NCI-H2196 (cell line): ENCODE data around the gene SHISA5.
"Not testable (repeated sequence)": the region's sequence is repeated elsewhere in the genome, so short reads cannot be mapped to it uniquely, and the experiment has no call there.

Experiments used
- DNase-seq: peaks from one replicate; lab custom pipeline; 2025; ENCODE audit not compliant: unreplicated experiment; lab: John Stamatoyannopoulos, UW

The SHISA5 gene

DNA sequence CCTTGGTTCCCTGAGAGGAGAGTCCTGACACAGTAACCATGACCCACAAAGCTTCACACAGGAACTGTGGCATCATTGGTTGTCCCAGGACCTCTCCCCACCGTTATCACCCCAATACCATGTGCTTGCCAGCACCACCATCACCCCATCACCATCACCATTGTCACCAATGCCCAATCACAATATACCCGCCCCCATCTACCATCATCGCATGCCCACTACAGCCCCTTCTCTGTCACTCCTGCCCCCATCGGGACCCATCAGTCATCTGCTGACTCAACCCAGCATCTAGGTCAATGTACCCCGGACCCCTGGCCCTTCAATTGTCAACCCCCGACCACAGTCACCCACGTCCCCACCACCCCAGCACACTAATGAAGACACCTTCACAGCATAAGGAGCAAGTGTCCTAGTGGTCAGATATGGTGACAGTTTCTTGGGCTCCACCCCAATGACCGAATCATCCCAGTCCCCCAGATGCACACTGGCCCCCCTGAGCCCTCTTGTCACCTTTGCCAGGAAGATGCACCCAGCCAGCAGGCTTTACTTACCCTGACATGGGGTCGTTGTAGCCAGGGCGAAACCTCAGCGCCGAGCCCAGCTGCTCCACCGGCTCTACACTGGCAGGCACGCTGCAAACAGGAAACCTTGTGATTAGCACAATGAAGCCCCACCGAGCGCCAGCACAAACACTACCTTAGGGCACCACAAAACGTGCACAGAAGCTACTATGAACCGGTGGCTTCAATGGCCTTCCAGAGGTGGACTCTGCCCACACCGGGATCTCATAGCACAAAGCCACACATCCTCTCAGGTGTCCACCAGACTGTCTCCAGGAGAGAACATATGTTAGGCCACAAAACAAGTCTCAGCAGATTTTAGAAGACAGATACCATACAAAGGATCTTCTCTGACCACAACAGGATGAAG is 25.1 kb downstream of the SHISA5 start:
- no peak for DNase-seq

DNA sequence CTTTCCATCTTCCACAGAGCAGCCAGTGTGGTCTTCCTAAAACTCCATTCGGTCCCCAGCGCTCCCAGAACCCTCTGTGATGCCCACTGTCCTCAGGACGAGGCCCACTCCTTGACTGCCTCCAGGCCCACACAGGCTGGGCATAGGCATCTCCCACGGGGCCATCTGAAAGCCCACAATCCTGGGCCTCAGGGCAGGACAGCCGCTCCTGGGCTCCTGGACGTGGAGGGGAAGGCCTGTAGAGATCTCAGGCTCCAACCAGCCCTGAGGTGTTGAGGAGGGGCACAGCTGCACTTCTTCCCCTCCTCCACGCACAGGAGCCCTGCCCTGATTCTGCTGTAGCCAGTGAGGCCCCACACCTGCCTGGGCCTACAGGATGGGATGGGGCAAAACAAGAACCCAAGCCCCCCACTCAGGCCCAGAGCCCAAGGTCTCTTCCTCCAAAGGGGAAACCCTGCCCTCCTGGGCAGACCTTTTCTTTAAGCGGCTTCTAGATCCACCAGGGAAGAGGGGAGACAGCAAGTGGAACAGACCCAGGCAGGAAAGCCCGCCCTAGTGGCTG is 25.9 kb downstream of the SHISA5 start:
- DNase-seq = no peak

DNA sequence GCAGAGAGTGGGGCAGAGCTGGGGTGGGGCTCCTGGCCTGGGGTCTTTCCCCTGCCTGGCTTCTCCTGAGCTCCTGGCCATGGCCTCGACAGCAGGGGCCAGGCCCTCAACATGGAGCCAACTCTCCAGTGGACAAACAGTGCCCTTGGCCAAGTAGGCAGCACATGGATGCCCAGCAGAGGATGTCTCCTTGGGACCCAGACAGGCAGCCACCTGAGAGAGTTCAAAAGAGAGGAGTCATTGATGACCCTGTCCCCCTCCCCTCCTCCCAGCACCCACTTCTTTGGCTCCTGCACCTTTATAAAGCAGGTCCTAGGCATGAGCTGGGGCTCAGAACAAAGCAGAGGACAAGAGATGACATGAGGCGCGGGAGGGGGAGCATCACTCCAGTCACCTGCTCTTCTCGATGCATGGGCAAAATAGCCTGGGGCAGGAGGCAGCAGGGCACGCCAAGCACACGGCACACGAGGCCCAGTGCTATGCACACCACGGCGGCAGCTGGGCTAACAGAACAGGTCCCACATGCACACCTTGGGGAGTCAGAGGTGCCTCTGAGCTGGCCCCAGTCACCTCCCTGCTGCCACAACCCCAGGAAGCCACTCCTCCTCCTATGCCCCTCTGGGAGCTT is 27.4 kb downstream of the SHISA5 start:
- no peak for DNase-seq

GRCh38 chr3:48475188-48475587 is 28.8 kb downstream of the SHISA5 start:
- DNase-seq = no peak

GRCh38 chr3:48474619-48475018 is 29.4 kb downstream of the SHISA5 start:
- no peak for DNase-seq

DNA sequence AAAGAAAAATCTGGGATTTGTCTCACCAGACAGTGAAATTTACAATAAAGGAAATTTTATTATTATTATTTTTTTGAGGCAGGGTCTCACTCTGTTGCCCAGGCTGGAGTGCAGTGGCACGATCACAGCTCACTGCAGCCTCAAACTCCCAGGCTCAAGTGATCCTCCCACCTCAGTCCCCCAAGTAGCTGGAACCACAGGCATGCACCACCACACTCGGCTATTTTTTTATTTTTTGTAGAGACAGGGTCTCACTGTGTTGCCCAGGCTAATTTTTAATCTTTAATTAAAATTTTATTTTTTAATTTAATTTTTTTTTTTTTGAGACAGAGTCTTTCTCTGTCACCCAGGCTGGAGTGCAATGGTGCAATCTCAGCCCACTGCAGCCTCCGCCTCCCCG is 29.9 kb downstream of the SHISA5 start:
- not testable (repeated sequence) for DNase-seq

DNA sequence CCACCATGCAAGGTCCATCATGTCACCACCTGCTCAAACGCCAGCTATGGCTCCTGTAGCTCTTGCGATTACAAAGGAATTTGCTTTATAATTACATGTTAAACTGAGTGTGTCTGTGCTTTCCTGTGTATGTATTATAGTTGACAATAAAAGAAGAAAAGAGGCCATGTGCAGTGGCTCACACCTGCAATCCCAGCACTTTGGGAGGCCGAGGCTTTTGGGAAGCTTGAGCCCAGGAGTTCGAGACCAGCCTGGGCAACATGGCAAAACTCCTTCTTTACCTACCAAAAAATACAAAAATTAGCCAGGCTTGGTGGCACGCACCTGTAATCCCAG is 30.4 kb downstream of the SHISA5 start:
- no peak for DNase-seq

DNA sequence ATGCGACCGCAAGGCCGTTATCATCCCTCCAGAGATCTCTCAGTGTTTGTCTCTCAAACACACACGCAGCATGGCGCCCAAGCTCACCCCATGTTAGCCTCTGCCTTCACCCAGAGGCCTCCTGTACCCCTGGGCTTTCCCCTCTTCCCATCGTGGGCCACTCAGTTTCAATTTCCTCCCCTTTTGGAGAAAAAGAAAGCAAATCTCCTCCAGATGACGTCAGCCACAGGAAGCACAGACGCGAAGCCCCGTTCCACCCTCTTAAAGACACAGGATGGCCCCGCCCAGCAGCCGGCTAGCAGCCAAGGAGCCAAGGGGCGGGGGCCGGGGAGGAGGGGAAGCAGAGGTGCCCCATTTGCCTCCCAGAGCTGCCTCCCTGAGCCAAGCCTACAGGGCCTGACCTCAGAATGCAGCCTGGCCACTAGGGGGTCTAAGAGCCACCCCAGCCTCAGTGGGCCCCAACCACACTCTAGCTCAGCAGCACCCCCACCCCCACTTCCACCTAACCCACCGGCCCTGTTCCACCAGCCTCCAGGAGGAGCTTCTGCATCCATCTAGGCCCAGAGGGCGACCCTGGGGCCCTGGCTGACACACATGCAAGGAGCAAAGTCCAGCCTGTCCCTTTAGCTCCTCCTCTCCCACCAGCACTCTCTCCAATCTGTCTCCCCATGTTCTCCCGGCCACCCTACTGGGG is 30.9 kb downstream of the SHISA5 start:
- peak; percentile 84 for DNase-seq

DNA sequence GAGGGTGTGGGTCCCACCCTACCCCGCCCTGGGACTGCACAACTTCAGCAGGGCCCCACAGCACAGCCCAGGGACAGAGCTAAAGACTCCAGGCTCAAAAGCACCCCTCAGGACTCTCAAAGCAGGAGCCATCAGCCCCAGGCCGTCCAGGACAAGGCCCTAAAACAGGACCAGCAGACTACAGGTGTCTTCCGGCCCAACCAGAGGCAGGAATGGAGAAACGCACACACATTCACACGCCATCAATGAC is 31.4 kb downstream of the SHISA5 start:
- no peak for DNase-seq

DNA sequence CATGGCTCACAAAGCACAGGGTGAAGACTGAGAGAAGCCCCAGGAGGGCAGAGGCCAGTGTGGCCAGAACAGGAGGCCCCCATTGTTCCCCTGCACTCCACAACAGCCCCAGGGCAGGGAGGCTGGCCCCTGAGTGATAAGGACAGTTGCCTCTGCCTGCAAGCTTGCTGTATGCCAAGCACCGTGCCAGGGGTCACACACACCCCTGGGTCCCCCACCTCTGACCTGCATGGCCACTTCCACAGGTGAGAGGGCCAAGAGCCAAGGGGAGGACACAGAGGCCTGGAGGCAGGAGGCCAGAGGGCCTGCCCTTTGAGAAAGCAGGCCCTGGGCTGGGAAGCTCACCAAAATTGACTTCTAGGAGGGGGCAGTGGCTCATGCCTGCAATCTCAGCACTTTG is 33.7 kb downstream of the SHISA5 start:
- no peak for DNase-seq

DNA sequence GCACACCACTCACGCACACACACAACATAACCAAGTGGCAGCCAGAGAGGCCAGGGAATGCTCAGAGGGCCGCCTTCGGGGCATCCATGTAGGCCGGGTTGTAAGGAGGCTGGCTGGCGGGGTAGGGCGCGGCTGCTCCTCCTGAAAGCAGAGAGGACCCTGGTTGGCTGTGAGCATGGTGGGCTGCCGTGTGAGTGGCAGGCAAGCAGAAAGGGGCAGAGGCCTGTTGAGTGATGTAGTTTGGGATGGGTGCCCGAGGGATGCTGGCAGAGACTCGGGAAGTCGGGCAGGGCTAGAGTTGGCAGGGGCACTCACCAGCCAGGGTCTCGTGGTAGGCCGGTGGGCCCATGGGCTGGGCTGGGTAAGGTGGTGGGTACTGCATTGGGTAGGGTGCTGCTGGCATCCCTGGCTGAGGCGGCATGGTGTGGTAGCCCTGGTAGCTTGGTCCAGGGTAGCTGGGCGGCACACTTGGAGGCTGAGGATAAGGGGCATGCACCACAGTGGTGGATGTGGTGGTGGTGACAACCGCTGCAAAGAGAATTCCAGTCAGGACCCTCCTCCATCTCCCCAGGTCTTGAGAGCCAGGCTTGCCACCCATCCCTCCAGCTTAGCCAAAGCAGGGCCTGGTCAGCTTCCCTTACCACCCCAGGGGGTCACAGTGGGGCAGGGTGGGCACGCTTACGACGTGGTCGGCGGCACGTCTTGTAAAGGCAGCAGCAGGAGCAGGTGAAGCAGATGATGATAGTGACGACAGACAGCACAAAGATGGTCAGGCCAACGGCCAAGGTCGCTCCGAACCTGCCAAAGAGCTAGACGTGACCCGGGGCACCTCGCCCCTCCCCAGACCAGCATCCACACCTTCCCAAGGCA is 34.7 kb downstream of the SHISA5 start:
- no peak for DNase-seq

DNA sequence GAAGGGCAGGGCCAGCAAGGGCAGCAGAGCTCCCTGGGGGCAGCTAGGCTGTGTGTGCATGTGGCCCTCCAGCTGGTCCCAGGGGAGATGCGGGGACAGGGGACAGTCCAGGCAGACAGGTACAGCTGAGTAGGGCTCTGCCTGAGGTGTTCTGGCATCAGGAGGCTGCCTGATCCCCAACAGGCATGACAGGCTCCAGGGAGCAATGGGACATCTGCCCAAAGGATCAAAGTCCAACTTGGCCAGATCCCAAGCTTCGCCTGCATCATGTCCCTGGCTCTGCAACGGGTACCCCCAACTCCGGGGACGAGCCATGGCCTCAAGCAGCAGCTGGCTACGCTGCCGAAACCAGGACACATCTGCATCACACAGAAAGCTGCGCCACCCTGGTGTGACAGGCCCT is 35.6 kb downstream of the SHISA5 start:
- DNase-seq = no peak

DNA sequence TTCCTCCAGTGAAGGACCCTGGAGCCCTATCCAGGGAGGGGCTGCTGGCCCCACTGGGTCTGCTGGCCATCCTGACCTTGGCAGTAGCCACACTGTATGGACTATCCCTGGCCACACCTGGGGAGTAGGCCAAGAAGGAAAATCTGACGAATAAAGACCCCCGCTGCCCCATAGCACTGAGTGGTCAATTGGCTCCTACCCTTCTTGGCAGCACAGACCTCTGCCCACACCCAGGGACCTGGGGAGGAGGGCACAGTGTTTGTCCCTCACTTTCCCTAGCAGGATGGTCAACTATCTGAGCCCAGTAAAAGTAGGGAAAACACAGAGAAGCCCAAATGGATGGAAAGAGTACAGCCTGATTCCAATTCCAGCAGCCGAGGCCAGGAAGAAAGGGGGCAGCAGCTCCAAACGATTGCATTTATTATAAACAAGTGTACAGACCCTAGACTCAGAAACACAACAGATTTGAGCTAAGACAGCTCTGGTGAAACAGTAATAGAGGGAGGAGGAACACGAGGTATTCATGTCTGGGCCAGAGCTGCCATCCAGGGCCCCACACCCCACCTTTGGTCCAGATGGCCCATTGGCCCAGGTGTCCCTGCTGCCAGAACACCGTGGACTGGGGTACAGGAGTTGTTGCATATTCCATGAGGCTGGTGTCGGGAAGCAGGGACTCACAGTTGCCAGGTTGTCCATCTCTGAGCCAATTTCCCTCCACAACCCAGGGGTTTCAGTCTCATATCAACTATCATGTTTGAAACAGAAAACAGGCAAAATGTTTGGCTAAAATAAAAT is 36.3 kb downstream of the SHISA5 start:
- no peak for DNase-seq

DNA sequence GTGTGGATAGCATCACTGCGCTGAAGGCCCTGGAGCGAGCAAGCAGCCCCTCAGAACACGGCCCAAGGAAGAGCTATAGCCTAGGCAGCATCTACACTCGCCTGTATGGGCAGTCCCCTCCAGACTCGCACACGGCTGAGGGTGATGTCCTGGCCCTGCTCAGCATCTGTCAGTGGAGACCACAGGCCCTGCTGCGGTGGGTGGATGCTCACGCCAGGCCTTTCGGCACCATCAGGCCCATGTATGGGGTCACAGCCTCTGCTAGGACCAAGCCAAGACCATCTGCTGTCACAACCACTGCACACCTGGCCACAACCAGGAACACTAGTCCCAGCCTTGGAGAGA is 36.9 kb downstream of the SHISA5 start:
- no peak for DNase-seq

- no peak for DNase-seq
Observed at GRCh38 chr3:48466386-48467109, 37.4 kb downstream of the SHISA5 start.

DNA sequence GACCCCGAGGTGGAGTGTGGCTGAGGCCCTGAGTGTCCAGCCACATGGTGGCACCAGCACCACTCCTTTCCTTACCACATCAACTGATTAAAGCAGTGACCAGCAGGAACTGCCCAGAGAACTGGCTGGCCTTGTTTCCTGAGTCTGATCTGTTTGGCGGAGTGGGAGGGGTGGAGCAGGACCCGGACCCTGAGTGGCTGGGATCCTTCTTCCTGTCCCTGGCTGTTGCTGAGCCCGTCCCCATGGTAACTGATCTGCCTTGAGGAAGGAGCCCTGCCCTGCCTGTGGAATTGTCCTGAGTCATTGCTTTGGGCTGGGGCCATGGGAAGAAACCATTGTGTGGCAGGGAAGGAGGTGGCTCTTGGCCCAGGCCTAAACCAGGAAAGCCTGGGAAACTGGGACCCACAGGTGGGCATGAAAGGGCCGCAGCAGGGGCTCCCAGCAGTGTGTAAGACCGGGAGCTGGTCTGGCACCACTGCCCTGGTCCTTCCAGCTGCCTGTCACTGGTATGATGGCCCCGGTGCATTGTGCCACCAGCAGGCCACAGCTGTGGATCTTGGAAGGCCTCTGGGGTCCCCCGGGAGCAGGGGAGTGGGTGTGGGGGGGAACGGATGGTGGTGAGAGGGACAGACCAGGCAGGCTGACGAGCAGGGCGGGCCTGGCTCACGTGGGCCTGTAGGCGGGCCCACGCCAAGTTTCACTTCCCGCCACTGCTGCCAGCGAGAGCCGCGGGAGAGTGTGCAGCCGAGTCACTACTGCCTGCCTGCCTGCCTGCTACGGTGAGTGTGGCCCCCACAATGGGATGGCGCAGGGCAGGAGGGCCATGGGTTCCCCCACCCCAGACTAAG is 38.2 kb downstream of the SHISA5 start:
- DNase-seq = peak; percentile 91

GRCh38 chr3:48465237-48465530 is 38.8 kb downstream of the SHISA5 start:
- DNase-seq = no peak

DNA sequence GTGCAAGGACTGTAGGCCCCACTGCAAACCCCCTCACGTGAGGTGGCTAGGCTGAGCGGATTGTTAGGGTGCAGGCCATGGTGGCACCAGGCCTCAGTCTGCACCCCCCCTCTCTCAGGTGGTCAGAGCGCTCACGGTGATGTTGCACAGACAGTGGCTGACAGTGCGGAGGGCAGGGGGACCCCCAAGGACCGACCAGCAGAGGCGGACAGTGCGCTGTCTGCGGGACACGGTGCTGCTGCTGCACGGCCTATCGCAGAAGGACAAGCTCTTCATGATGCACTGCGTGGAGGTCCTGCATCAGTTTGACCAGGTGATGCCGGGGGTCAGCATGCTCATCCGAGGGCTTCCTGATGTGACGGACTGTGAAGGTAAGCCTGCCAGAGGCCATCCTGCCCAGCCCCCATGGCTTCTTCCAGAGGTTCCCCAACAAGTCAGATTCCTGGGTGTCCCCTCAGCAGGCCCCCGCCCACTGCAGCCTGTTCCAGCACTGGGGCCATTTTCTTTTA is 39.2 kb downstream of the SHISA5 start:
- no peak for DNase-seq

DNA sequence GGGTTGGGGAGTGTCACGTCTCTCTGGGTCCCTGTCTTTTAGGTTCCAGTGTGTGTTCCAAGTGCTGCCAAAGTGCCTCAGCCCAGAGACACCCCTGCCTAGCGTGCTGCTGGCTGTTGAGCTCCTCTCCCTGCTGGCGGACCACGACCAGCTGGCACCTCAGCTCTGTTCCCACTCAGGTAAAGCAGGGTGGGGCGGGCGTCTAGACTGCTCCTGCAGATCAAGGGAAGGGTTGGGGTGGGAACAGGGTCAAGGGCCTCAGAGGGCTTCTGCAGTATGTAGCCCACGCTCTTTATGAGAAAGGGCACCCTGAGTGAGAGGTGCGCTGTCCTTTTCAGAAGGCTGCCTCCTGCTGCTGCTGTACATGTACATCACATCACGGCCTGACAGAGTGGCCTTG is 40.3 kb downstream of the SHISA5 start:
- no peak for DNase-seq
